ENCODE data around the gene TRIM39. TPM values are rescaled to one million over a fixed set of nuclear protein-coding genes. Genes with fewer than 3 reads are reported as not detected.

The TRIM39 gene
- total and polyA plus RNA-seq, 7 donors, result 7.4 to 20.9 (median 11.4) TPM

DNA sequence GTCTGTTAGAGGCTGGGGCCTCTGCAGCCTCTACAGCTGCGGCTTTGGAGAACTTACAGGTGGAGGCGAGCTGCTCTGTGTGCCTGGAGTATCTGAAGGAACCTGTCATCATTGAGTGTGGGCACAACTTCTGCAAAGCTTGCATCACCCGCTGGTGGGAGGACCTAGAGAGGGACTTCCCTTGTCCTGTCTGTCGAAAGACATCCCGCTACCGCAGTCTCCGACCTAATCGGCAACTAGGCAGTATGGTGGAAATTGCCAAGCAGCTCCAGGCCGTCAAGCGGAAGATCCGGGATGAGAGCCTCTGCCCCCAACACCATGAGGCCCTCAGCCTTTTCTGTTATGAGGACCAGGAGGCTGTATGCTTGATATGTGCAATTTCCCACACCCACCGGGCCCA lies 2.6 kb downstream of the TRIM39 start:
- Histone ChIP-seq H3K9me3 (no peaks in the 10 kb centered on the region), H3K27me3 (ENCODE audit: insufficient read depth in 3 of 3, low read length in 2 of 3) (no peaks in the 10 kb centered on the region), H3K4me1 (peaks cover 18% of the 10 kb centered on the region), H3K36me3 (ENCODE audit: insufficient read depth in 1 of 2, low read depth in 1 of 2) (peaks cover 4 to 56% of the 10 kb centered on the region in 2 donors), H3K4me3 (no peak overlapping the region), H3K27ac (no peak overlapping the region)
- DNase-seq (no peak), ATAC-seq (no peak)
- TF ChIP-seq, protein P1, sequence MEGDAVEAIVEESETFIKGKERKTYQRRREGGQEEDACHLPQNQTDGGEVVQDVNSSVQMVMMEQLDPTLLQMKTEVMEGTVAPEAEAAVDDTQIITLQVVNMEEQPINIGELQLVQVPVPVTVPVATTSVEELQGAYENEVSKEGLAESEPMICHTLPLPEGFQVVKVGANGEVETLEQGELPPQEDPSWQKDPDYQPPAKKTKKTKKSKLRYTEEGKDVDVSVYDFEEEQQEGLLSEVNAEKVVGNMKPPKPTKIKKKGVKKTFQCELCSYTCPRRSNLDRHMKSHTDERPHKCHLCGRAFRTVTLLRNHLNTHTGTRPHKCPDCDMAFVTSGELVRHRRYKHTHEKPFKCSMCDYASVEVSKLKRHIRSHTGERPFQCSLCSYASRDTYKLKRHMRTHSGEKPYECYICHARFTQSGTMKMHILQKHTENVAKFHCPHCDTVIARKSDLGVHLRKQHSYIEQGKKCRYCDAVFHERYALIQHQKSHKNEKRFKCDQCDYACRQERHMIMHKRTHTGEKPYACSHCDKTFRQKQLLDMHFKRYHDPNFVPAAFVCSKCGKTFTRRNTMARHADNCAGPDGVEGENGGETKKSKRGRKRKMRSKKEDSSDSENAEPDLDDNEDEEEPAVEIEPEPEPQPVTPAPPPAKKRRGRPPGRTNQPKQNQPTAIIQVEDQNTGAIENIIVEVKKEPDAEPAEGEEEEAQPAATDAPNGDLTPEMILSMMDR (IDR thresholded peaks at IDR 0.05), result no peak
- 93 to 95% (median 95%) methylated on average over 12 of the region's 12 CpGs for WGBS, 3 donors
- intact Hi-C loops (cut with DNase I), result loop anchor here (5.0 to 10.0 kb wide), 2 partner anchors 112 to 115 kb away; partner anchors contain the start of gene TRIM26 (in 1 of the 2)

DNA sequence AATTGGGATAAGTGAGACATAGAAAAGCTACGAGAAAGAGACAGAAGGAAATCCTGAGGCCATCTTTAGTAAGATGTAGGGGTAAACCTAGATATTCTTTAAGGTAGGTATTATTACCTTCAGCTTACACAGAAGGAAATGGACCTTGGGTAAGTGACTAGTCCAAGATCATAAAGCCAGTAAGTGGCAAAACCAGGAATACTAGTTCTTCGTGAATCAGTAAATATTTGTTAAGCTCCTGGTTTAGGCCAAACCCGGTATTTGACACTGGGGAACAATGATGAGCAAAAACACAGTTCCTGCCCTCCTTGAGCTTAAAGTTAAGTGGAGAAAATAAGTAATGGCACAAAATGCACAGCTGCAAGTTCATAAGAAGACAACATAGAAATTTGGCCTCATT lies 5.3 kb downstream of the TRIM39 start:
- no peak for DNase-seq
- H3K4me3 ChIP-seq, result no peak overlapping the region
- 83 to 94% (median 88%) methylated on average over 3 of the region's 3 CpGs for WGBS, 3 donors
- H3K27me3 ChIP-seq (ENCODE audit: insufficient read depth in 3 of 3, low read length in 2 of 3), result no peaks in the 10 kb centered on the region
- ATAC-seq, result no peak
- intact Hi-C loops (cut with DNase I), result no loop called here
- H3K4me1 ChIP-seq, result peaks cover 8% of the 10 kb centered on the region
- no peaks in the 10 kb centered on the region for H3K9me3 ChIP-seq
- peaks cover 9 to 83% of the 10 kb centered on the region in 2 donors for H3K36me3 ChIP-seq (ENCODE audit: insufficient read depth in 1 of 2, low read depth in 1 of 2)
- no peak overlapping the region for H3K27ac ChIP-seq
- TF ChIP-seq, protein P1 (IDR thresholded peaks at IDR 0.05), result no peak

DNA sequence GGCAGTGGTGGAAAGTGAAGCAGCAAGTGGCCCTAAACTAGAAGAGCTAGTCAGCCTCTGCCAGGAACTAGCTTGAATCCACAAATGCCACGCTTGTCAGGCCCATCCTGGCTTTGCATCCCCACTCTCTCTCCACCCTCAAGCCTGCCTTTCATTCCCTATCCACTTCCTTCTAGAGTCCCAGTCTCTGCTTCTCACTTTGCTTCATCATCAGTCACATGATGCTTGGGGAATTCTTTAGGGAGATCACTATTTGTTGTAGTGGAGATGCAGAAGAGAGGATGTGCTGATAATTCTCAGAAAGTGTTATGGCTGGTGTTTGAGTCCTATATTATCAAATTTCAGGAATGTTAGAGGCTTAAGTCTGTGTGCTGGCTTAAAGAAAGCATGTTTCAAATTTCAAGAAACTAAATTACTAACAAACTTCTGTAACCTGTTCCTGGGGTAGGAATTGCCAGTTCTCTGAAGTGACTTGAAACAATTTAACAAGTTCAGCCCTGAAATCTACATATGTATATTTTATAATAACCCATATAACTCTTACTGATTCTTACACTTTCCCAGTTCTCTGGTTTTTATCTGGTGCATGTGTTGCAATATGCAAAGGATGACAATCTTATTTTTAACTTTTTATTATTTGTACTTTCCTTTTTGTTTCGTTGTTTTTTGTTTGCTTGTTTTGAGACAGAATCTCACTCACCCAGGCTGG lies 7.5 kb downstream of the TRIM39 start:
- no peaks in the 10 kb centered on the region for H3K9me3 ChIP-seq
- H3K4me3 ChIP-seq, result no peak overlapping the region
- intact Hi-C loops (cut with DNase I), result no loop called here
- H3K27ac ChIP-seq, result no peak overlapping the region
- WGBS, 3 donors, result 74 to 91% (median 84%) methylated on average over 2 of the region's 2 CpGs
- ATAC-seq, result no peak
- H3K36me3 ChIP-seq (ENCODE audit: insufficient read depth in 1 of 2, low read depth in 1 of 2), result peaks cover 9 to 98% of the 10 kb centered on the region in 2 donors
- no peaks in the 10 kb centered on the region for H3K4me1 ChIP-seq
- TF ChIP-seq, protein P1 (IDR thresholded peaks at IDR 0.05), result no peak
- H3K27me3 ChIP-seq (ENCODE audit: insufficient read depth in 3 of 3, low read length in 2 of 3), result no peaks in the 10 kb centered on the region
- DNase-seq, result no peak

DNA sequence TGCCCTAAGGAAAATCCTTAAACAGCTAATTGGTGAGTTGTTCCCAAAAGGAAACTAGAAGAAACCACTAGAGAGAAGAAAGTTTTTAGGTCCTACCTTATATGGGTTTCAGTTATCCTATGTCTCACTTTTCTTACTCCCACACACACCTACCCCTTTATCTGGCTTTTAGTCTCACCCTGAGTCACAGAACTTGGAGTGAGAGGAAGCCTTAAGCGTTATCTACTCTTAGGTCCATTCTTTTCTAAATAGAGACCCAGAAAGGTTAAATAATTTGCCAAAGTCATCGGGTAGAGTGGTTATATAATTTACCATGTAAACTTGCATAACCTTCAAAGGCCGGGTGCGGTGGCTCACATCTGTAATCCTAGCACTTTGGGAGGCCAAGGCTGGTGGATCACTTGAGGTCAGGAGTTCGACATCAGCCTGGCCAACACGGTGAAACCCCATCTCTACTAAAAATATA lies 13.9 kb downstream of the TRIM39 start:
- TF ChIP-seq, protein P1 (IDR thresholded peaks at IDR 0.05), result no peak
- H3K4me3 ChIP-seq, result no peak overlapping the region

More for the DNA sequence above, 13.9 kb downstream of the TRIM39 start:
- 71 to 91% (median 79%) methylated on average over 6 of the region's 6 CpGs for WGBS, 3 donors
- Histone ChIP-seq H3K9me3 (no peaks in the 10 kb centered on the region), H3K36me3 (ENCODE audit: insufficient read depth in 1 of 2, low read depth in 1 of 2) (peaks cover 12 to 67% of the 10 kb centered on the region in 2 donors), H3K27me3 (ENCODE audit: insufficient read depth in 3 of 3, low read length in 2 of 3) (no peaks in the 10 kb centered on the region), H3K4me1 (peaks cover 1% of the 10 kb centered on the region), H3K27ac (no peak overlapping the region)
- ATAC-seq (no peak), DNase-seq (no peak)
- intact Hi-C loops (cut with DNase I), result no loop called here
